Peyer's patch (tissue), 4 donors: ENCODE results near the gene BCAS3.

Source experiments
- POLR2A ChIP-seq, 2 donors: fragments of 450-650 bp; IDR thresholded peaks; one replicate each; pipeline ENCODE4 v1.5.1; 2017; ENCODE audit warnings: antibody characterized with exemption in 2 of 2, mild to moderate bottlenecking in 2 of 2, moderate library complexity in 2 of 2
- TF ChIP-seq, protein P1 (sequence below), 6 experiments: fragments of 450-650 bp in 4 of 6; fragments of 200-600 bp in 2 of 6; sonication (generic) in 1 of 6; IDR thresholded peaks; one replicate each; pipeline ENCODE4 v1.5.1; 2017 to 2019; ENCODE audit warnings: antibody characterized with exemption in 6 of 6, mild to moderate bottlenecking in 3 of 6, moderate library complexity in 1 of 6

DNA sequence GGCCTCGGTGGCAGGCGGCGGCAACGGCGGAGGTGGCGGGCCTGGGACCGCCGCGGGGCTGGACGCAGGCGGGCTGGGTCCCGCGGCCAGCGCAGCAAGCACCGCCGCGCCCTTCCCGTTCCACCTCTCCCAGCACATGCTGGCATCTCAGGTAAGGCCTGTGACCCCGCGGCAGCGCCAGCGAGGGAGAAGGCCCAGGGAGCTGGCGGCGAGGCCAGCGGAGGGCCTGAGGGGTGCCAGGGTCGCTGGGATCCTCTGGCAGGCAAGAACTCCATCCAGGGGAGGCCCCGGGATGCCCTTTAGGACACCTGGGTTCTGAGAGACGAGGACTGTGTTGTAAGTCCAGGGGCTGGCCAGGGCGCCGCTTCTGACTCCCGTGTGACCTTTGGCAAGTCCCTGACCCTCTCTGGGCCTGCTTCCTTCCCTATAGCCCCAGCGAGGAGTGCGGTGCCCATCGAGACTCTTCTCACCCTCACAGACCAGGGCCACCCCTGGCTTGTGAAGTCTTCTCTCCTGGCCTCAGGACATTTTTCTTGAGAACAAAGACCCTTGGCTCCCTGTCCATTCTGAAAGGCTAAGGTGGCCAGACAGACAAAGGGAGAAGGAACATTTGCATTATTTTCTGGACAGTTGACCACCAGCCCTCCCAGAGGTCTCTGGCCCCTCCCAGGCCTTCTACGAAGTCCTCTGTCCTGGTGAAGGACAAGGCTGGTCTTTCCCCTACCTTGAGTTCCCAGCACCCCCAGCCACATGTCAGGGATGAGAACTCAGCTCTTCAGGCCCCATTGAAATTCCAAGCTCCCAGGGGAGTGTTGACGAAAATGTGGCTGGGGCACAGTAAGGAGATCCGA, 728.3 kb downstream of the BCAS3 start:
- TF ChIP-seq, protein P1, sequence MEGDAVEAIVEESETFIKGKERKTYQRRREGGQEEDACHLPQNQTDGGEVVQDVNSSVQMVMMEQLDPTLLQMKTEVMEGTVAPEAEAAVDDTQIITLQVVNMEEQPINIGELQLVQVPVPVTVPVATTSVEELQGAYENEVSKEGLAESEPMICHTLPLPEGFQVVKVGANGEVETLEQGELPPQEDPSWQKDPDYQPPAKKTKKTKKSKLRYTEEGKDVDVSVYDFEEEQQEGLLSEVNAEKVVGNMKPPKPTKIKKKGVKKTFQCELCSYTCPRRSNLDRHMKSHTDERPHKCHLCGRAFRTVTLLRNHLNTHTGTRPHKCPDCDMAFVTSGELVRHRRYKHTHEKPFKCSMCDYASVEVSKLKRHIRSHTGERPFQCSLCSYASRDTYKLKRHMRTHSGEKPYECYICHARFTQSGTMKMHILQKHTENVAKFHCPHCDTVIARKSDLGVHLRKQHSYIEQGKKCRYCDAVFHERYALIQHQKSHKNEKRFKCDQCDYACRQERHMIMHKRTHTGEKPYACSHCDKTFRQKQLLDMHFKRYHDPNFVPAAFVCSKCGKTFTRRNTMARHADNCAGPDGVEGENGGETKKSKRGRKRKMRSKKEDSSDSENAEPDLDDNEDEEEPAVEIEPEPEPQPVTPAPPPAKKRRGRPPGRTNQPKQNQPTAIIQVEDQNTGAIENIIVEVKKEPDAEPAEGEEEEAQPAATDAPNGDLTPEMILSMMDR (IDR thresholded peaks at IDR 0.05) = no peak
- TF ChIP-seq POLR2A (IDR thresholded peaks at IDR 0.05) = no peak
